Measurements from ENCODE around the gene ENPP7.

DNA sequence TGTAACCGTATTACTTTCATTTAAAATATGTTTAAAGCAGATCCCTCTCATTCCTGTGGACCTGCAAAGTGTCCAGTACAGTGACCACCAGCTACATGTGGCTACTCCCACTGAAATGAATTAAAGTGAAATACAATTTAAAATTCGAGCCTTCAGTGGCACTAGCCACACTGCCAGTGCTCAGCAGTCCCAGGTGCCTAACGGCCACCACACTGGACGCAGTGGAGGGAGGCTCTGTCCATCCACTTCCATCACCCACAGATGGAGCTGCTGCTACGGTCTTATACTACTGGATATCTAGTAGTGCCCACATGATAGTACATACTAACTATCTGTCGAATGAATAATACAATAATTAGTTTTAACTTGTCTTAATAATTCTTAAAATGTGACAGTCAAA is 44.9 kb downstream of the ENPP7 start:
- TF ChIP-seq, protein P1, sequence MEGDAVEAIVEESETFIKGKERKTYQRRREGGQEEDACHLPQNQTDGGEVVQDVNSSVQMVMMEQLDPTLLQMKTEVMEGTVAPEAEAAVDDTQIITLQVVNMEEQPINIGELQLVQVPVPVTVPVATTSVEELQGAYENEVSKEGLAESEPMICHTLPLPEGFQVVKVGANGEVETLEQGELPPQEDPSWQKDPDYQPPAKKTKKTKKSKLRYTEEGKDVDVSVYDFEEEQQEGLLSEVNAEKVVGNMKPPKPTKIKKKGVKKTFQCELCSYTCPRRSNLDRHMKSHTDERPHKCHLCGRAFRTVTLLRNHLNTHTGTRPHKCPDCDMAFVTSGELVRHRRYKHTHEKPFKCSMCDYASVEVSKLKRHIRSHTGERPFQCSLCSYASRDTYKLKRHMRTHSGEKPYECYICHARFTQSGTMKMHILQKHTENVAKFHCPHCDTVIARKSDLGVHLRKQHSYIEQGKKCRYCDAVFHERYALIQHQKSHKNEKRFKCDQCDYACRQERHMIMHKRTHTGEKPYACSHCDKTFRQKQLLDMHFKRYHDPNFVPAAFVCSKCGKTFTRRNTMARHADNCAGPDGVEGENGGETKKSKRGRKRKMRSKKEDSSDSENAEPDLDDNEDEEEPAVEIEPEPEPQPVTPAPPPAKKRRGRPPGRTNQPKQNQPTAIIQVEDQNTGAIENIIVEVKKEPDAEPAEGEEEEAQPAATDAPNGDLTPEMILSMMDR (IDR thresholded peaks at IDR 0.05; ENCODE audit: low read length) = no peak
- TF ChIP-seq EZH2phosphoT487 (IDR thresholded peaks at IDR 0.05; ENCODE audit: low read length) (no peak; the same call in 1 of the 2 replicates), EZH2 (optimal IDR thresholded peaks at IDR 0.05; ENCODE audit: low read depth, low read length) (no peak)
